Endodermal cell (in vitro differentiated cells): ENCODE data around the gene CFAP52. TPM values are rescaled to one million over a fixed set of nuclear protein-coding genes. Genes with fewer than 3 reads are reported as not detected.

Experiments used
- DNase-seq: peaks from one replicate; pipeline ENCODE4 v3.0.0-alpha.2; 2017
- H3K27ac ChIP-seq: 2 replicates; pipeline ENCODE4 v1.5.1; 2013; ENCODE audit warnings: mild to moderate bottlenecking, low read depth, low read length, moderate library complexity
- H3K27me3 ChIP-seq: 2 replicates; pipeline ENCODE4 v1.6.1; 2013; ENCODE audit warnings: mild to moderate bottlenecking, low read length, moderate library complexity; ENCODE audit not compliant: insufficient read depth, control insufficient read depth, poor library complexity, severe bottlenecking
- H3K36me3 ChIP-seq: 2 replicates; pipeline ENCODE4 v1.7.0; 2013; ENCODE audit warnings: mild to moderate bottlenecking, low read length, moderate library complexity; ENCODE audit not compliant: control insufficient read depth, insufficient read depth
- H3K4me1 ChIP-seq: one replicate; pipeline ENCODE4 v1.7.0; 2013; ENCODE audit warnings: low read length; ENCODE audit not compliant: control insufficient read depth, insufficient read depth
- H3K4me3 ChIP-seq: 2 replicates; pipeline ENCODE4 v1.5.1; 2013; ENCODE audit warnings: mild to moderate bottlenecking, low read length, moderate library complexity
- H3K9ac ChIP-seq: 2 replicates; pipeline ENCODE4 v1.6.1; 2013; ENCODE audit warnings: mild to moderate bottlenecking, low read length, moderate library complexity; ENCODE audit not compliant: poor library complexity, severe bottlenecking; ENCODE audit errors: extremely low read depth
- H3K9me3 ChIP-seq: 2 replicates; pipeline ENCODE4 v1.6.1; 2013; ENCODE audit warnings: mild to moderate bottlenecking, low read length, moderate library complexity; ENCODE audit not compliant: control insufficient read depth
- H3K27ac Mint-ChIP-seq: 2 replicates; pipeline ENCODE4 v1.8.0; 2020; ENCODE audit warnings: mixed read lengths
- H3K27me3 Mint-ChIP-seq: 2 replicates; pipeline ENCODE4 v1.8.0; 2021; ENCODE audit warnings: mild to moderate bottlenecking, mixed read lengths; ENCODE audit not compliant: insufficient read depth
- H3K36me3 Mint-ChIP-seq: 2 replicates; pipeline ENCODE4 v1.8.0; 2020; ENCODE audit warnings: low read depth, mixed read lengths
- H3K4me1 Mint-ChIP-seq: 2 replicates; pipeline ENCODE4 v1.8.0; 2020; ENCODE audit warnings: mixed read lengths
- H3K4me3 Mint-ChIP-seq: 2 replicates; pipeline ENCODE4 v1.8.0; 2020; ENCODE audit warnings: mild to moderate bottlenecking, moderate library complexity, mixed read lengths
- H3K9me3 Mint-ChIP-seq: 2 replicates; pipeline ENCODE4 v1.8.0; 2020; ENCODE audit warnings: mild to moderate bottlenecking, mixed read lengths
- CTCF ChIP-seq: fragments of 200-600 bp; sonication (generic); conservative IDR thresholded peaks from 2 replicates; pipeline ENCODE4 v1.5.0; 2021; ENCODE audit warnings: antibody characterized with exemption, mild to moderate bottlenecking
- WGBS, 2 experiments: methylation state at CpG; one replicate each; pipeline versions ENCODE4 v1.1.5 to v1.1.7; 2013; ENCODE audit warnings: missing lambda C conversion rate in 2 of 2, mixed read lengths in 1 of 2; ENCODE audit not compliant: insufficient coverage in 1 of 2, insufficient read length in 1 of 2; 5-methylcytosine and 5-hydroxymethylcytosine counted together
- total RNA-seq, 2 donors: library from RNA; stranded (reverse); fragmentation: NEBNext Ultra II Directional in 1 of 2; extraction: Animal tissue kit (Norgen Biotek cat#: 25700) in 1 of 2; gene quantifications; 2 replicates in 1 of 2; 3 replicates in 1 of 2; pipeline ENCODE4 v1.2.1, GENCODE V29; 2021

The CFAP52 gene
- total RNA-seq, 2 donors from 2014 or later: 0.29 to 0.51 TPM

DNA sequence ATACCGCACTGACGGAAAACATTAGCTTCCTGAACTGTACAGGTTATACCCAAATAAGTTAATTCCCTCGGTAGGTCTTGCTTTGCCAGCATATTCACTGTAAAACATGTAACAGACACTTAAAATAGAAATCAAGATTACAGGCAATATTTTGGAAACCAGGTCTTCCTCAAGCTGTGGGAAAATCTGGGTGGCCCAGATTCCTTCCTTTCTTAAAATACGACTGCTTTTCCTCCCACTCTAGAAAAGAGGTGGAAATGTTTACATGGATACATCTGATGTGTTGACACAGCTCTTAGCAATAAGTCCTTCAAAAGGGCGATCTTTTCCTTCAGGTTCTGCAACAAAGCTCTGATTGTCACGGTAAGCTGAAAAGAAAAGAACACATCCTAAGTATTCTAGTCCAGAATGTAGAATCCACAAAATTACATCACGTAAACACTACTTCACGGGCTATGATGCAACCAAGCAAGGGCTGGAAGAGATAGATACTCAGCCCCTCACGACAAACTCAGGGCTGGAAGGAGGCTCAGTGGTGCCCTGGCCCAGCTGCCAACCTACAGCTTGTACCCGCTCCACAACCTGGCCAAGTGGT, 19.2 kb upstream of the CFAP52 start:
- 93% methylated on average over 8 to 10 of the region's 10 CpGs for WGBS, 2 experiments
- H3K9ac ChIP-seq: no peak overlapping the region
- H3K27ac Mint-ChIP-seq: no peak overlapping the region
- no peaks in the 10 kb centered on the region for H3K27me3 Mint-ChIP-seq
- H3K9me3 Mint-ChIP-seq: no peaks in the 10 kb centered on the region
- no peaks in the 10 kb centered on the region for H3K4me1 ChIP-seq
- no peaks in the 10 kb centered on the region for H3K9me3 ChIP-seq
- no peak overlapping the region for H3K4me3 Mint-ChIP-seq
- no peak for DNase-seq
- no peaks in the 10 kb centered on the region for H3K27me3 ChIP-seq
- no peak overlapping the region for H3K4me3 ChIP-seq
- H3K36me3 ChIP-seq: peaks cover 6% of the 10 kb centered on the region
- no peak overlapping the region for H3K27ac ChIP-seq
- peaks cover 10% of the 10 kb centered on the region for H3K36me3 Mint-ChIP-seq
- TF ChIP-seq CTCF: no peak
- no peaks in the 10 kb centered on the region for H3K4me1 Mint-ChIP-seq

GRCh38 chr17:9557857-9558256, 18.6 kb upstream of the CFAP52 start:
- Histone ChIP-seq H3K9ac (no peak overlapping the region), H3K4me1 (no peaks in the 10 kb centered on the region), H3K4me3 (no peak overlapping the region), H3K27ac (no peak overlapping the region), H3K9me3 (no peaks in the 10 kb centered on the region), H3K36me3 (peaks cover 9% of the 10 kb centered on the region), H3K27me3 (no peaks in the 10 kb centered on the region)
- no peak for TF ChIP-seq CTCF
- Mint-ChIP-seq H3K36me3 (peaks cover 14% of the 10 kb centered on the region), H3K27me3 (no peaks in the 10 kb centered on the region), H3K9me3 (no peaks in the 10 kb centered on the region), H3K27ac (no peak overlapping the region), H3K4me3 (no peak overlapping the region), H3K4me1 (no peaks in the 10 kb centered on the region)
- DNase-seq: no peak
- WGBS, 2 experiments: 92 to 98% methylated on average over 9 of the region's 9 CpGs

GRCh38 chr17:9564104-9564503, 12.3 kb upstream of the CFAP52 start:
- Histone ChIP-seq H3K36me3 (peaks cover 26% of the 10 kb centered on the region), H3K9ac (no peak overlapping the region), H3K27ac (no peak overlapping the region), H3K9me3 (no peaks in the 10 kb centered on the region), H3K4me1 (no peaks in the 10 kb centered on the region), H3K4me3 (no peak overlapping the region), H3K27me3 (no peaks in the 10 kb centered on the region)
- Mint-ChIP-seq H3K27ac (no peak overlapping the region), H3K4me1 (peaks cover 3% of the 10 kb centered on the region), H3K27me3 (no peaks in the 10 kb centered on the region), H3K4me3 (no peak overlapping the region), H3K36me3 (peaks cover 52% of the 10 kb centered on the region), H3K9me3 (peaks cover 3% of the 10 kb centered on the region)
- DNase-seq: no peak
- no peak for TF ChIP-seq CTCF
